WERI-Rb-1 (cell line): Measurements from ENCODE around the gene CPAMD8.
"Not testable (repeated sequence)": the region's sequence is repeated elsewhere in the genome, so short reads cannot be mapped to it uniquely, and the experiment has no call there.

Source experiments
- DNase-seq: peaks from one replicate; pipeline ENCODE4 v3.0.0-alpha.2; 2020
- H3K27ac ChIP-seq: fragments of 250-450 bp; sonication (Bioruptor Pico); 2 replicates; pipeline ENCODE4 v1.5.1; 2020; ENCODE audit warnings: mild to moderate bottlenecking, moderate library complexity
- H3K27me3 ChIP-seq: fragments of 250-450 bp; sonication (Bioruptor Pico); 2 replicates; pipeline ENCODE4 v1.5.1; 2021; ENCODE audit warnings: mild to moderate bottlenecking, low read depth, moderate library complexity; ENCODE audit not compliant: insufficient read depth, severe bottlenecking
- H3K36me3 ChIP-seq: fragments of 250-450 bp; sonication (Bioruptor Pico); 2 replicates; pipeline ENCODE4 v1.5.1; 2020; ENCODE audit warnings: mild to moderate bottlenecking, moderate library complexity
- H3K4me3 ChIP-seq: 2 replicates; pipeline ENCODE4 v1.5.1; 2011; ENCODE audit warnings: low read depth, mild to moderate bottlenecking, control low read depth, low read length
- H3K9me3 ChIP-seq: fragments of 250-450 bp; sonication (Bioruptor Pico); 2 replicates; pipeline ENCODE4 v1.5.1; 2021; ENCODE audit warnings: mild to moderate bottlenecking, moderate library complexity; ENCODE audit not compliant: severe bottlenecking
- TF ChIP-seq, protein P1 (sequence below): IDR thresholded peaks from 2 replicates; pipeline ENCODE4 v1.5.1; 2011; ENCODE audit warnings: low read depth, mild to moderate bottlenecking, control low read depth, inconsistent platforms, low read length

Gene CPAMD8

GRCh38 chr19:16978156-16978555 lies 48.5 kb downstream of the CPAMD8 start:
- Histone ChIP-seq H3K4me3 (no peak overlapping the region), H3K9me3 (peaks cover 3% of the 10 kb centered on the region), H3K27ac (no peak overlapping the region), H3K27me3 (no peaks in the 10 kb centered on the region), H3K36me3 (no peaks in the 10 kb centered on the region)
- DNase-seq = no peak
- TF ChIP-seq, protein P1, sequence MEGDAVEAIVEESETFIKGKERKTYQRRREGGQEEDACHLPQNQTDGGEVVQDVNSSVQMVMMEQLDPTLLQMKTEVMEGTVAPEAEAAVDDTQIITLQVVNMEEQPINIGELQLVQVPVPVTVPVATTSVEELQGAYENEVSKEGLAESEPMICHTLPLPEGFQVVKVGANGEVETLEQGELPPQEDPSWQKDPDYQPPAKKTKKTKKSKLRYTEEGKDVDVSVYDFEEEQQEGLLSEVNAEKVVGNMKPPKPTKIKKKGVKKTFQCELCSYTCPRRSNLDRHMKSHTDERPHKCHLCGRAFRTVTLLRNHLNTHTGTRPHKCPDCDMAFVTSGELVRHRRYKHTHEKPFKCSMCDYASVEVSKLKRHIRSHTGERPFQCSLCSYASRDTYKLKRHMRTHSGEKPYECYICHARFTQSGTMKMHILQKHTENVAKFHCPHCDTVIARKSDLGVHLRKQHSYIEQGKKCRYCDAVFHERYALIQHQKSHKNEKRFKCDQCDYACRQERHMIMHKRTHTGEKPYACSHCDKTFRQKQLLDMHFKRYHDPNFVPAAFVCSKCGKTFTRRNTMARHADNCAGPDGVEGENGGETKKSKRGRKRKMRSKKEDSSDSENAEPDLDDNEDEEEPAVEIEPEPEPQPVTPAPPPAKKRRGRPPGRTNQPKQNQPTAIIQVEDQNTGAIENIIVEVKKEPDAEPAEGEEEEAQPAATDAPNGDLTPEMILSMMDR = no peak

GRCh38 chr19:16977306-16977705 lies 49.3 kb downstream of the CPAMD8 start:
- Histone ChIP-seq H3K9me3 (peaks cover 3% of the 10 kb centered on the region), H3K4me3 (no peak overlapping the region), H3K27me3 (no peaks in the 10 kb centered on the region), H3K36me3 (no peaks in the 10 kb centered on the region), H3K27ac (no peak overlapping the region)
- no peak for DNase-seq
- TF ChIP-seq, protein P1 = no peak

DNA sequence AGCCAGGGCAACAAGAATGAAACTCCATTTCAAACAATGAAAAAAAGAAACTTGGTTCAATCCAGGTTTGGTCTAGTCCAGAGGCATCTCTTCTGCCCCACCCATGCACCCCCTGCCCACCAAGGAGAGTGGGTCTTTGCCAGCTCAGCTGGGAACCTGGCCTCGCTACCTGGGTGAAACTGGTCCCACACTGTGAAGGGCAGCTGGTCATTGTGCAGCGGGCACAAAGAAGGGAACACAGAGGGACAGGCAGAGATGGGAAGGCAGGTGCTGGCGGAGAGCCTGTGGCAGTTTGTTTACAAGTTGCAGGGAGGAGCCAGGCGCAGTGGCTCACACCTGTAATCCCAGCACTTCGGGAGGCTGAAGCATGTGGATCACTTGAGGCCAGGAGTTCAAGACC lies 50.2 kb downstream of the CPAMD8 start:
- H3K27me3 ChIP-seq = no peaks in the 10 kb centered on the region
- H3K36me3 ChIP-seq = no peaks in the 10 kb centered on the region
- H3K4me3 ChIP-seq = no peak overlapping the region
- peaks cover 3% of the 10 kb centered on the region for H3K9me3 ChIP-seq
- DNase-seq = no peak
- TF ChIP-seq, protein P1 = no peak
- no peak overlapping the region for H3K27ac ChIP-seq

GRCh38 chr19:16970821-16971220 lies 55.8 kb downstream of the CPAMD8 start:
- TF ChIP-seq, protein P1 = no peak
- no peaks in the 10 kb centered on the region for H3K27me3 ChIP-seq
- DNase-seq = no peak

DNA sequence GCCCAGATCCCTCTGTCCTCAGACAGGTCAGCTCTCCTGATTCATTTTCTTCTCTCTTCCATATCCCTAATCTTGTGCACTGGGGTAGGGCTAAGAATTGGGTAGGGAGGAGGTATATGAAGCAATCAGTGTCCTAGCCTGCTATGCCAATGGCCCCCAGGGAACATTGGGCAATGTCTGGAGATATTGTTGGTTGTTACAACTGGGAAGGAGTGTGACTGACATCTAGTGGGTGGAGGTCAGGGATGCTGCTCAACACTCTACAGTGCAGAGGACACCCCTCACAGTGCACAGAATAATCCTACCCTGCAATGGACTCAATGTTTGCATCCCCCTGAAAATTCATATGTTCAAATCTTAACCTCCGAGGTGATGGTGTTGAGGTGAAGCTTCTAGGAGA lies 57.5 kb downstream of the CPAMD8 start:
- Histone ChIP-seq H3K36me3 (no peaks in the 10 kb centered on the region), H3K9me3 (peaks cover 13% of the 10 kb centered on the region), H3K27me3 (no peaks in the 10 kb centered on the region), H3K27ac (no peak overlapping the region), H3K4me3 (no peak overlapping the region)
- TF ChIP-seq, protein P1 = peak; percentile 62
- DNase-seq = peak; percentile 25

More at GRCh38 chr19:16970821-16971220, 55.8 kb downstream of the CPAMD8 start:
- no peaks in the 10 kb centered on the region for H3K36me3 ChIP-seq
- no peak overlapping the region for H3K27ac ChIP-seq
- H3K9me3 ChIP-seq = peaks cover 13% of the 10 kb centered on the region
- no peak overlapping the region for H3K4me3 ChIP-seq

DNA sequence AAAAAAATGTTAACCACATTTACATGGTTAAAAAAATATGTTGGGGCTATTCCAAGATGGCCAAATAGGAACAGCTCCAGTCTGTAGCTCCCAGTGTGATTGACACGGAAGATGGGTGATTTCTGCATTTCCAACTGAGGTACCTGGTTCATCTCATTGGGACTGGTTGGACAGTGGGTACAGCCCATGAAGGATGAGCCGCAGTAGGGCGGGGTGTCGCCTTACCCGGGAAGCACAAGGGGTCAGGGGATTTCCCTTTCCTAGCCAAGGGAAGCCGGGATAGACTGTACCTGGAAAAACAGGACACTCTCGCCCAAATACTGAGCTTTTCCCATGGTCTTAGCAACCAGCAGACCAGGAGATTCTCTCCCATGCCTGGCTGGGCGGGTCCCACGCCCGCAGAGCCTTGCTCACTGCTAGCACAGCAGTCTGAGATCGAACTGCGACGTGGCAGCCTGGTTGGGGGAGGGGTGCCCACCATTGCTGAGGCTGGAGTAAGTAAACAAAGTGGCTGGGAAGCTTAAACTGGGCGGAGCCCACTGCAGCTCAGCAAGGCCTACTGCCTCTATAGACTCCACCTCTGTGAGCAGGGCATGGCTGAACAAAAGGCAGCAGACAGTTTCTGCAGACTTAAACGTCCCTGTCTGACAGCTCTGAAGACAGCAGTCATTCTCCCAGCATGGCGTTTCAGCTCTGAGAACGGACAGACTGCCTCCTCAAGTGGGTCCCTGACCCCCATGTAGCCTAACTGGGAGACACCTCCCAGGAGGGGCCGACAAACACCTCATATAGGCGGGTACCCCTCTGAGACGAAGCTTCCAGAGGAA lies 65.4 kb downstream of the CPAMD8 start:
- H3K9me3 ChIP-seq, H3K27ac ChIP-seq, H3K27me3 ChIP-seq, H3K4me3 ChIP-seq, H3K36me3 ChIP-seq: not testable (repeated sequence)
- peak; percentile 58 for DNase-seq

- not testable (repeated sequence) for H3K27ac ChIP-seq, DNase-seq, H3K27me3 ChIP-seq, H3K36me3 ChIP-seq, H3K4me3 ChIP-seq, H3K9me3 ChIP-seq
Measured at GRCh38 chr19:16958277-16958676, 68.3 kb downstream of the CPAMD8 start.
